ENCODE data around the gene FGF7. TPM values are rescaled to one million over a fixed set of nuclear protein-coding genes. Genes with fewer than 3 reads are reported as not detected.
"Not testable (repeated sequence)": the region's sequence is repeated elsewhere in the genome, so short reads cannot be mapped to it uniquely, and the experiment has no call there.

FGF7 gene
- total RNA-seq, 3 donors from 2014 or later (not counting 1 experiment from before 2014, with no cell fraction given), result not detected

- Mint-ChIP-seq H3K27me3 (ENCODE audit: low read depth in 2 of 2) (peaks cover 4 to 7% of the 10 kb centered on the region in 2 donors), H3K4me1 (no peaks in the 10 kb centered on the region), H3K27ac (no peak overlapping the region), H3K9me3 (peaks cover 0 to 2% of the 10 kb centered on the region in 2 donors), H3K4me3 (no peak overlapping the region), H3K36me3 (no peaks in the 10 kb centered on the region)
- 100% methylated on average over 1 of the region's 3 CpGs for WGBS (ENCODE audit: insufficient coverage)
- H3K4me3 ChIP-seq (ENCODE audit: low read length), result no peak overlapping the region
- no peaks in the 10 kb centered on the region for H3K4me1 ChIP-seq (ENCODE audit: control insufficient read depth, insufficient read depth, low read length)
- no peak for DNase-seq
- no peaks in the 10 kb centered on the region for H3K27me3 ChIP-seq (ENCODE audit: control insufficient read depth, insufficient read depth, low read length)
- H3K36me3 ChIP-seq (ENCODE audit: control insufficient read depth, insufficient read depth, low read length), result no peaks in the 10 kb centered on the region
- H3K9me3 ChIP-seq (ENCODE audit: control insufficient read depth, insufficient read depth, low read length), result no peaks in the 10 kb centered on the region
- no peak for ATAC-seq
- no peak overlapping the region for H3K27ac ChIP-seq (ENCODE audit: low read length)
- intact Hi-C loops (cut with micrococcal nuclease), result no loop called here
- TF ChIP-seq, protein P1, sequence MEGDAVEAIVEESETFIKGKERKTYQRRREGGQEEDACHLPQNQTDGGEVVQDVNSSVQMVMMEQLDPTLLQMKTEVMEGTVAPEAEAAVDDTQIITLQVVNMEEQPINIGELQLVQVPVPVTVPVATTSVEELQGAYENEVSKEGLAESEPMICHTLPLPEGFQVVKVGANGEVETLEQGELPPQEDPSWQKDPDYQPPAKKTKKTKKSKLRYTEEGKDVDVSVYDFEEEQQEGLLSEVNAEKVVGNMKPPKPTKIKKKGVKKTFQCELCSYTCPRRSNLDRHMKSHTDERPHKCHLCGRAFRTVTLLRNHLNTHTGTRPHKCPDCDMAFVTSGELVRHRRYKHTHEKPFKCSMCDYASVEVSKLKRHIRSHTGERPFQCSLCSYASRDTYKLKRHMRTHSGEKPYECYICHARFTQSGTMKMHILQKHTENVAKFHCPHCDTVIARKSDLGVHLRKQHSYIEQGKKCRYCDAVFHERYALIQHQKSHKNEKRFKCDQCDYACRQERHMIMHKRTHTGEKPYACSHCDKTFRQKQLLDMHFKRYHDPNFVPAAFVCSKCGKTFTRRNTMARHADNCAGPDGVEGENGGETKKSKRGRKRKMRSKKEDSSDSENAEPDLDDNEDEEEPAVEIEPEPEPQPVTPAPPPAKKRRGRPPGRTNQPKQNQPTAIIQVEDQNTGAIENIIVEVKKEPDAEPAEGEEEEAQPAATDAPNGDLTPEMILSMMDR (IDR thresholded peaks at IDR 0.05), result no peak
These were observed 73.1 kb downstream of the FGF7 start for GRCh38 chr15:49495993-49496753.

DNA sequence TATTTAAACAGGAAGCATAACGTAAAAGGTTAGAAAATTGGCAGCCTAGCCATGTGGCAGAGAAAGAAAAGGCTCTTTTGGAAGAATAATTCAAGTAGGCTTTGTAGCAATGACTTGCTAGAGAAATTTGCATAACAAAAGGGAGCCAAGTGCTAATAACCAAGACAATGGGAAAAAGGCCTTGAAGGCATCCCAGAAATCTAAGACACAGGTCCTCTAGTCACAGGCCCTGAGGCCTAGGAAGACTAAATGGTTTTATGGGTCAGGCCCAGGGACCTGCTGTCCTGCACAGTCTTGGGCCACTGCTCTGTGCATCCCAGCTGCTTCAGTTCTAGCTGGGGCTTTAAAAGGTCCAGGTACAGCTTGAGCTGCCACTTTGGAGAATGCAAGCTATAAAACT lies 78.5 kb downstream of the FGF7 start:
- Histone ChIP-seq H3K4me1 (ENCODE audit: control insufficient read depth, insufficient read depth, low read length) (no peaks in the 10 kb centered on the region), H3K4me3 (ENCODE audit: low read length) (no peak overlapping the region), H3K27ac (ENCODE audit: low read length) (no peak overlapping the region), H3K9me3 (ENCODE audit: control insufficient read depth, insufficient read depth, low read length) (no peaks in the 10 kb centered on the region), H3K27me3 (ENCODE audit: control insufficient read depth, insufficient read depth, low read length) (no peaks in the 10 kb centered on the region), H3K36me3 (ENCODE audit: control insufficient read depth, insufficient read depth, low read length) (no peaks in the 10 kb centered on the region)
- ATAC-seq (no peak), DNase-seq (no peak)
- Mint-ChIP-seq H3K36me3 (no peaks in the 10 kb centered on the region), H3K27ac (no peak overlapping the region), H3K4me3 (no peak overlapping the region), H3K4me1 (no peaks in the 10 kb centered on the region), H3K9me3 (peaks cover 4 to 5% of the 10 kb centered on the region in 2 donors), H3K27me3 (ENCODE audit: low read depth in 2 of 2) (no peaks in the 10 kb centered on the region)
- intact Hi-C loops (cut with micrococcal nuclease), result no loop called here
- 97% methylated on average over 1 of the region's 1 CpG for WGBS (ENCODE audit: insufficient coverage)
- TF ChIP-seq, protein P1 (IDR thresholded peaks at IDR 0.05), result no peak

DNA sequence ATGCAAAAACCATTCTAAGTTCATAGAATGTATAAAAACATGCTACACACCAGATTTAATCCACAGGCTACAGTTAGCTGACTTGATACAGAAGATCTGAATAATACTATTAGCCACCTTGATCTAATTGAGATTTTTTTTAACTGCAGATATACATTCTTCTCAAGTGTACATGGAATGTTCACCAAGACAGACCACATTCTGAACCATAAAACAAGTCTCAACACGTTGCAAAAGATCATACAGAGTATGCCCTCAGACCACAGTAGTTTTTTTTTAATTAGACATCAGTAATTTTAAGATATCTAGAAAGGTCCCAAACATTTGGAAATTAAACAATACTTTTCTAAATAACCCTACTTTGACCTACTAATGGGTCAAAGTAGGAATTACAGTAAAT lies 83.3 kb downstream of the FGF7 start:
- TF ChIP-seq, protein P1 (IDR thresholded peaks at IDR 0.05), result no peak
- H3K27ac Mint-ChIP-seq, result no peak overlapping the region
- DNase-seq, result no peak
- peaks cover 2 to 5% of the 10 kb centered on the region in 2 donors for H3K9me3 Mint-ChIP-seq
- H3K4me3 ChIP-seq (ENCODE audit: low read length), result no peak overlapping the region
- H3K27me3 Mint-ChIP-seq (ENCODE audit: low read depth in 2 of 2), result peaks cover 0 to 3% of the 10 kb centered on the region in 2 donors
- H3K36me3 ChIP-seq (ENCODE audit: control insufficient read depth, insufficient read depth, low read length), result no peaks in the 10 kb centered on the region
- no peaks in the 10 kb centered on the region for H3K27me3 ChIP-seq (ENCODE audit: control insufficient read depth, insufficient read depth, low read length)
- no peak for ATAC-seq
- no peak overlapping the region for H3K4me3 Mint-ChIP-seq
- no peaks in the 10 kb centered on the region for H3K4me1 ChIP-seq (ENCODE audit: control insufficient read depth, insufficient read depth, low read length)
- no peaks in the 10 kb centered on the region for H3K4me1 Mint-ChIP-seq
- H3K9me3 ChIP-seq (ENCODE audit: control insufficient read depth, insufficient read depth, low read length), result no peaks in the 10 kb centered on the region
- H3K27ac ChIP-seq (ENCODE audit: low read length), result no peak overlapping the region
- H3K36me3 Mint-ChIP-seq, result no peaks in the 10 kb centered on the region
- intact Hi-C loops (cut with micrococcal nuclease), result no loop called here
- no CpG with 5 or more reads among the region's 1 CpG for WGBS (ENCODE audit: insufficient coverage)

GRCh38 chr15:49507261-49507660 lies 84.2 kb downstream of the FGF7 start:
- Histone ChIP-seq H3K27me3 (ENCODE audit: control insufficient read depth, insufficient read depth, low read length) (no peaks in the 10 kb centered on the region), H3K4me1 (ENCODE audit: control insufficient read depth, insufficient read depth, low read length) (no peaks in the 10 kb centered on the region), H3K27ac (ENCODE audit: low read length) (no peak overlapping the region), H3K9me3 (ENCODE audit: control insufficient read depth, insufficient read depth, low read length) (no peaks in the 10 kb centered on the region), H3K36me3 (ENCODE audit: control insufficient read depth, insufficient read depth, low read length) (no peaks in the 10 kb centered on the region), H3K4me3 (ENCODE audit: low read length) (no peak overlapping the region)
- intact Hi-C loops (cut with micrococcal nuclease), result no loop called here
- H3K4me1 Mint-ChIP-seq, result no peaks in the 10 kb centered on the region
- ATAC-seq (no peak), DNase-seq (no peak)
- TF ChIP-seq, protein P1 (IDR thresholded peaks at IDR 0.05), result no peak
- no peaks in the 10 kb centered on the region for H3K36me3 Mint-ChIP-seq
- H3K27me3 Mint-ChIP-seq (ENCODE audit: low read depth in 2 of 2), result peaks cover 0 to 5% of the 10 kb centered on the region in 2 donors
- WGBS (ENCODE audit: insufficient coverage), result 88% methylated on average over 3 of the region's 3 CpGs
- H3K27ac Mint-ChIP-seq, result no peak overlapping the region
- peaks cover 2 to 5% of the 10 kb centered on the region in 2 donors for H3K9me3 Mint-ChIP-seq
- H3K4me3 Mint-ChIP-seq, result no peak overlapping the region

GRCh38 chr15:49512739-49513138 lies 89.7 kb downstream of the FGF7 start:
- H3K27ac Mint-ChIP-seq; H3K27me3 ChIP-seq (ENCODE audit: control insufficient read depth, insufficient read depth, low read length); intact Hi-C loops (cut with micrococcal nuclease); H3K36me3 ChIP-seq (ENCODE audit: control insufficient read depth, insufficient read depth, low read length); H3K4me1 Mint-ChIP-seq; DNase-seq; H3K4me3 ChIP-seq (ENCODE audit: low read length); ATAC-seq; H3K4me1 ChIP-seq (ENCODE audit: control insufficient read depth, insufficient read depth, low read length); H3K27ac ChIP-seq (ENCODE audit: low read length); H3K9me3 Mint-ChIP-seq; H3K36me3 Mint-ChIP-seq; H3K9me3 ChIP-seq (ENCODE audit: control insufficient read depth, insufficient read depth, low read length); H3K4me3 Mint-ChIP-seq: not testable (repeated sequence)
- peaks cover 11 to 12% of the 10 kb centered on the region in 2 donors for H3K27me3 Mint-ChIP-seq (ENCODE audit: low read depth in 2 of 2)
- 93% methylated on average over 3 of the region's 4 CpGs for WGBS (ENCODE audit: insufficient coverage)

Data from natural killer cell (primary cell).